ENCODE data around the gene IGFN1.

- TF ChIP-seq CTCF (IDR thresholded peaks at IDR 0.05): no peak
- TF ChIP-seq POLR2A (IDR thresholded peaks at IDR 0.05): no peak
Measured at GRCh38 chr1:201146626-201147390, 43.8 kb upstream of the IGFN1 start.

Data from esophagus squamous epithelium (tissue), 4 donors.